Stimulated activated naive CD8-positive, alpha-beta T cell treated with anti-CD3 and anti-CD28 coated beads, Interleukin-15, Interleukin-2, amounts not matched to agents 100 U/mL and 50 U/mL, for 24 hours (primary cell): ENCODE measurements around the gene UBAP1L.
"Not testable (repeated sequence)": the region's sequence is repeated elsewhere in the genome, so short reads cannot be mapped to it uniquely, and the experiment has no call there.

Experiments used
- ATAC-seq: fragments of 150-1000 bp; cut with Tn5 transposase; one replicate; pipeline ENCODE4 v1.10.0; 2021
- DNase-seq: peaks from one replicate; pipeline ENCODE4 v3.0.0; 2021

UBAP1L gene

DNA sequence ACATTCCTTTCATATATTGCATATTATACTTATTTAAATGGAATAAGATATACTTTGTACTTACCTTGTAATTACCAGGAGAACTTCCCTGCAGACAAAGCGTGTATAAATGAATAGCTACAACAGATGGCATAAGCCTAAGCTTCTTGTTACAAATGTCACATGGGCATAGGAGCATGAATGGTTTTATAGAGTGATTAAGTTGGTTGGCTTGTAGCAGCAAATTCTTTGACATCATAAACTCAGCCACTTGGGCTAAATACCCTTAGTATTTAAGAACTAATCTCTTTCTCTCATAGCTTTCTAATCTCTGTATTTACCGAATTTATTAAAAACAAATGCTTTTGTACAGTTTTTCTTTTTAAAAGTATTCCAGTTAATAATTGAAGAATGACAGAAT lies at the start of gene UBAP1L:
Gene UBAP1L, minus strand, starts transcription at position 115 of the 400 bp plus-strand sequence. CDS start 8,985 bp downstream, outside the sequence.
- DNase-seq (no peak), ATAC-seq (no peak)

- no peak for DNase-seq
- ATAC-seq: no peak
Observed at GRCh38 chr15:65164139-65164538, 49.1 kb upstream of the UBAP1L start.

GRCh38 chr15:65163041-65163440 lies 48.0 kb upstream of the UBAP1L start:
- ATAC-seq (no peak), DNase-seq (no peak)

DNA sequence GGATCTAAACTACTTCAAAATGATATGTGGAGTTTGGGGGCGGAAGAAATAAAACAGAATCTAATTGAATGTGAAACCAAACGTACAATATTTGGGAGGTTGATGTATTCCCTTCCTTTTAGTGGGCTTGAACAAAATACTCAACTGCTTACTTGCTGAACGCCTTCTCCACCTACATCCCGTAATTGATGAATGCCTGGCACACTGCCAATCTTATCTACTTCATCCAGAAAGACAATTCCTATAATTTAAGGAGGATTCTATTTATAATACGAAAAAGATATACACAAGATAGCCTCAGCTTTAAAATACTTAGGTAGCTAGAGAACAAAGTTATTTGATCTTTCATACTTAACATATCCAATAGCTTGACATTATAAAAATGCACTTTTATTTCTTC lies 41.7 kb upstream of the UBAP1L start:
- no peak for ATAC-seq
- DNase-seq: no peak

- DNase-seq (no peak), ATAC-seq (no peak)
Observed at GRCh38 chr15:65154720-65155119, 39.7 kb upstream of the UBAP1L start.

- DNase-seq: no peak
- no peak for ATAC-seq
Observed at GRCh38 chr15:65147902-65148301, 32.9 kb upstream of the UBAP1L start.

DNA sequence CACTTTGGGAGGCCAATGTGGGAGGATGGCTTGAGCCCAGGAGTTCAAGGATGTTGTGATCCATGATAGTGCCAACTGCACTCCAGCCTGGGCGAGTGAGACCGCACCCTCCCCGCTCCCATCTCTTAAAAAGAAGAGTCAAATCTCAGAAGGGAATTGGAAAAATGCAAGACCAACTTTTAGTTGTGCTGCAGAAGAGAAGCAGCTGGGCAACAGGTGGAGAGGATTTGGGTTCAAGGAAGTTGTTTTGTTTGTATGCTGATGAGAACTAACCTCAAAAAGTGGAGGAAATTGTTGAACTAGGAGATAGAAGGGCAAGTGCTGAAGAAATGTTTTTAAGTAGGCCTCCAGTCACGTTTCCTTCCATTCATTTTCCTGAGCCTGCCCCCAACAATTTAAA lies 31.4 kb upstream of the UBAP1L start:
- no peak for DNase-seq
- no peak for ATAC-seq

GRCh38 chr15:65138631-65139030 lies 23.6 kb upstream of the UBAP1L start:
- ATAC-seq: not testable (repeated sequence)

DNA sequence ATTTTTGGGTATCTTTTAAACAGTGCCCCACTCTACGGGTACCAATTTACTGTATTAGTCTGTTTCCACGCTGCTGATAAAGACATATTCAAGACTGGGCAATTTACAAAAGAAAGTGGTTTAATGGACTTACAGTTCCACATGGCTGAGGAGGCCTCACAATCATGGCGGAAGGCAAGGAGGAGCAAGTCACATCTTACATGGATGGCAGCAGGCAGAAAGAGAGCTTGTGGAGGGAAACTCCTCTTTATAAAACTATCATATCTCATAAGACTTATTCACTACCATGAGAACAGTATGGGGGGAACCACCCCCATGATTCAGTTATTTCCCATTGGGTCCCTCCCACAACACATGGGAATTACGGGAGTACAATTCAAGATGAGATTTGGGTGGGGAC lies 22.9 kb upstream of the UBAP1L start:
- not testable (repeated sequence) for DNase-seq, ATAC-seq

More at GRCh38 chr15:65138631-65139030, 23.6 kb upstream of the UBAP1L start:
- DNase-seq: not testable (repeated sequence)

- not testable (repeated sequence) for ATAC-seq, DNase-seq
Observed at GRCh38 chr15:65137089-65137488, 22.1 kb upstream of the UBAP1L start.

- ATAC-seq (no peak), DNase-seq (no peak)
Observed at GRCh38 chr15:65134538-65134937, 19.5 kb upstream of the UBAP1L start.

DNA sequence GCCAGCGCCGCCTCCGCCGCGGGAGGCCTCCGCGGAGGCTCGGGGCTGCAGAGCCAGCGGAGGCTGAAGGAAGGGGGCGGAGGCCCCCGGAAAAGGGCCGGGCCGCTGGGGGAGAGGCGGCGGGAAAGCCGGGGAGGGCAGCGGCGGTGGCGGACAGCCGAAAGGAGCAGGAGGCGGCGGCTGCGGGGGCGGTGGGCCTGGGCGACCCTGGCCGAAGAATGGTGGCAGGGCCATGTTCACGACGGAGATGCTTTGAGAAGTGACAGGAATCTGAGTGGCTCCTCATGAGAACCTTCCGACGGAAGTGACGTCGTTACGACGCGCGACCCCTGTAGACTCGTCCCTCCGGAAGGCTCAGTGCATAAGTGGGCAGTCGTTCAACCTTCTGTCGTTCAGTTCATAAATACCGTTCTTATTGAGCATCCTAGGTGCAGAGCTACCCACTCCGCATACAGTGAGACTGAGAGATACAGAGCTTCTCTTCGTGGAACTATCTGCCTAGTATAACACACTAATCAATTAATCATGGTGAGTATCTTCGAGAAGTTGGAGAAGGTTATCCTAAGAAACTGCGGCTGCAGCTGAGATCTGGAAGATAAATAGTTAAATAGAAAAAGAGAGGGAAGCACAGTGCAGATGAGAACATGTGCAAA lies 18.7 kb upstream of the UBAP1L start, which contains the start of gene PDCD7:
Gene PDCD7, minus strand, starts transcription at position 261 of the 653 bp plus-strand sequence. Its CDS starts 27 bp downstream, at position 234.
- peak; percentile 98 for ATAC-seq
- peak; percentile 83 for DNase-seq

DNA sequence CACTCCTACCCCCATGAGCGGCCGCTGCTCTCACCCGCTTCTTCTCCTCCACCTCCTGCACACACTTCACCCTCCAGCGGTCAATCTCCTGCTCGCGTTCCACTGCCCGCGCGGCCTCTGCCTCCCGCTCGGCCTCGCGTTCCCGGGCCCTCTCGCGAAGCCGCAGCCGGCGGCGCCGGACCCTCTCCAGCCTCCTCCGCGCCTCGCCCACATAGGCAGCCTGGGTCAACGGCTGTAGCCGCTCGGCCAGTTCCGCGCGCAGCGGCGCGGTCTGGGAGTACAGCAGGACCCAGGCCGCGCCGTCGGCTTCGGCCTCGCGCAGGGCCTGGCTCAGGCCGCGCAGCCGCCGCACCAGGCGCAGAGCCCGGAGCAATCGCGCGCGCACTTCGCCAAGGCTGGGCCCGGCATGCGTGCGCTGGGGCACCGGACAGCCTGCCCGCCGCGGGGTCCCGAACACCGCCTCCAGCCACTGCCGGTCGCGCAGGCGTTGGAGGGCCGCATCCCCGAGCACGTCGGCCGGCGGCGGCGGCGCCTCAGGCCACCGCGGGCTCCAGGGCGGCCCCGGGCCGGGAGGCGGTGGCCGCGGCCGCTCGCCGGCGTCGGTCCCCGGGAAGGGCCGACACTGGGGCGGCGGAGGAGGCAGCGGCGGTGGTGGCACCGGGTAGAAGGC lies 18.0 kb upstream of the UBAP1L start:
- DNase-seq (peak; percentile 34), ATAC-seq (peak; percentile 50)

- DNase-seq: no peak
- ATAC-seq: no peak
Observed at GRCh38 chr15:65130941-65131340, 15.9 kb upstream of the UBAP1L start.

GRCh38 chr15:65115542-65115941 lies 542 bp upstream of the UBAP1L start:
- no peak for DNase-seq
- ATAC-seq: no peak

DNA sequence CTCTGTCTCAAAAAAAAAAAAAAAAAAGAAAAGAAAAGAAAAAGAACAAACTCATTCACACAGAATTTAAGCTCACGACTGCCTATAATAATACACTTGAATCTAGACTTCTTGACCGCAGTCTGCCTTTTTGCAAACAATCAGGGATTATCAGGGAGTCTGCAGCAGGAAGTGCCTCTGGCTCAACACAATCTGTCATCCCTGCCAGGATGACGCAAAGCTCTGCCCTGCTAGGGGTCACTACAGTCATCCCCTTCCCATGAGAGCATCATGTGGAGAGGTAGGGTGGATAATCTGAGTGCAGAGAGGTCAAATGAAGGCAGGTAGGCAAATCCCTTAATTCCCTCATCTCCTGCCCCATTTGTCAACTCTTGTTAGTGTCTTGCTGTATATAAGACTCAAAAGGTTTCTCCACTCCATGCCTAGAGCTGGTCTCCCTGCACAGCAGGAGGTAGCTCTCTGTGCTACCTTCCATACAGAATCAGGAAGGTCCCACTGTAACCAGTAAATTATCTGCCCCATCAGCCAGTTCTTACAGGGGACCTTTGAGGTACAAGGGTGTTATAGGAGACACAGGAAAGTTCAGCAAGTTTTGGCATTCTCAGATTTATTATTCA lies 4.2 kb downstream of the UBAP1L start:
- ATAC-seq (no peak), DNase-seq (no peak)

GRCh38 chr15:65106011-65106590 lies 8.9 kb downstream of the UBAP1L start:
- ATAC-seq (no peak), DNase-seq (no peak)

- ATAC-seq: no peak
Observed at GRCh38 chr15:65105038-65105437, 10.0 kb downstream of the UBAP1L start.

GRCh38 chr15:65102912-65103311 lies 12.1 kb downstream of the UBAP1L start:
- ATAC-seq (no peak), DNase-seq (no peak)

More at GRCh38 chr15:65105038-65105437, 10.0 kb downstream of the UBAP1L start:
- no peak for DNase-seq

DNA sequence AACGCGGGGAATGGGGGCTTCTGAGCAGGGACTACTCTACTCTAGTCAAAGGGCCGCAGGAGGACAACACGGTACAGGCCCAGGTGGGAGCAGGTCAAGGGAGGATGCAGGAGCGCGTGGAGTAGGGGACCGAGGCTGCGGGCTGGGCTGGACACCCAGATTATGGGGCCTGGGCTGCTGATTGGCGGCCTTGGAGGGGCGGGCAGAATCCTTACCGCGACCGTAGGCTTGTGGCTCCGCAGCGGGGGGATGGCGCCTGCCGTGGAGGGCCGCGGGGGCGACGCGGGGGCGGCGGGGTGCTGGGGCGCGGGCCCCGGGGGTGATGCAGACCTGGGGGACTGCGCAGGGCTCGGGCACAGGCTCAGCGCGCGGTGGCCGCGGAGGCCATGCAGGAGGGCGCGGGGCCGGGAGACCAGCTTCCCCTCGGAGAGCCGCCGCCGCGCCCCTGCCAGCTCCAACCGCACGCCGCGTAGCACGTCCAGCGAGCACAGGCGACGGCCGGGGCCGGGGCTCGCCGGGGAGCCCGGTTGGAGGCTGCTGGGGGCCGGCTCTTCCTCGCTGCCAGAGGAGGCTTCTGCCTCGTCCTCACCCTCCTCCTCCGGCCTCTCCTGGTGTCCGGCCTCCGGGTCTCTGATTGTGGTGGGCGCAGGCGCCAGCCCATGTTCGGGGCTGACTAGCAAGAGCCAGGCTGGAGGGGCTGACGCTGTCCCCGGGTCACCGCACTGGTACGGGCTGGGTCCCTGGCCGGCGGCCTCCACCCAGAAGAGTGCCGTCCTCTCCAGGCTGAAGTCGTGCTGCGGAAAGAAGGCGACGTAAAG lies 12.9 kb downstream of the UBAP1L start:
- no peak for DNase-seq
- ATAC-seq: no peak

GRCh38 chr15:65101411-65101890 lies 13.5 kb downstream of the UBAP1L start:
- ATAC-seq: peak; percentile 6
- DNase-seq: peak; percentile 71

DNA sequence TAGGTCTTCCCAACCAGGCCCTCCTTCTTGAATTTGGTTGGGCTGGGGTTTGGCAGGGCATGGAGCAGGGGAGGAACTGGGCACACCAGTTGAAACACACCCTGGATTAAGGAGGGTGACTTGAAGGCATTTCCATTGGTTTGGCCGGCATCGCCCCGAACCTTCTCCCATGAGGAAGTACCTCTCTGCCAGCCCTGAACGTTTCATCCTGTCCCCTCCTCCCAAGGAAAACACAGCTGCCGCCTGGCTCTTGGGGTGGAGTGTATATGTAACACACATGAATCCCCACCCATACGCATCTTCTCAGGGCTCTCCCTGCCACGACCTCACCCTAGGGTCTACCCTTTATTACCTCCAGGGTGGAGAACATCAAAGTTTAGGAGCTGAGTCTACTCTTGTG lies 14.6 kb downstream of the UBAP1L start:
- ATAC-seq (no peak), DNase-seq (no peak)
